ENCODE data around the gene S100A12.

DNA sequence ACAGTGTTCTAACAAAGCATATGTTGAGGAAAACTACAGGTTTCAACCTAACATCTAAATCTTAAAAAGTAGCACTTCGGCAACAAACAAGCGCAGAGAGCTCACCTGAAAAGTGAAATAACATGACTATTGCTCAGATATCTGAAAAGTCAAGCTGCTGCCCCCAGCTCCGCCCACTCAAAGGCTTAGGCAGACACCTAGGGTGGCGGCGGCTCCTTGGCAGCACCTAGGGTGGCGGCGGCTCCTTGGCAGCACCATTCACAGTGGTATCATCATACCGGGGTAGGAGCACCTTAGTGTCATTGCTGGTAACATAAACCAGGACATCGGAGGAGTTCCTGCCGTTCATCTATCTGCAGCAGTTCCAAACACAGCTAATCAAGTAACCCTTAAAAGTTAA, 4.2 kb upstream of the S100A12 start:
- TF ChIP-seq NRF1 (conservative IDR thresholded peaks at IDR 0.05 in 1 of 2, IDR thresholded peaks at IDR 0.05 in 1 of 2) (no peak), ZNF217 (CRISPR knock-in tag; IDR thresholded peaks at IDR 0.05) (no peak), TAF1 (IDR thresholded peaks at IDR 0.05; ENCODE audit: control insufficient read depth, extremely low read depth, insufficient read depth, low read length, severe bottlenecking) (no peak), RCOR1 (IDR thresholded peaks at IDR 0.05; ENCODE audit: borderline replicate concordance in 1 of 2, low read depth in 2 of 2, low read length in 2 of 2) (no peak), LCOR (CRISPR knock-in tag; IDR thresholded peaks at IDR 0.05) (no peak), ZBTB33 (CRISPR knock-in tag; IDR thresholded peaks at IDR 0.05) (no peak), ZSCAN32 (CRISPR knock-in tag; IDR thresholded peaks at IDR 0.05) (no peak), RBM39 (optimal IDR thresholded peaks at IDR 0.05; ENCODE audit: low read depth, low read length) (no peak), PHF21A (IDR thresholded peaks at IDR 0.05; ENCODE audit: borderline replicate concordance, low read depth) (no peak), KLF16 (IDR thresholded peaks at IDR 0.05) (no peak), HINFP (tag; conservative IDR thresholded peaks at IDR 0.05; ENCODE audit: low read depth) (no peak), MTA3 (IDR thresholded peaks at IDR 0.05; ENCODE audit: borderline replicate concordance) (no peak)
- TF ChIP-seq, protein P1, sequence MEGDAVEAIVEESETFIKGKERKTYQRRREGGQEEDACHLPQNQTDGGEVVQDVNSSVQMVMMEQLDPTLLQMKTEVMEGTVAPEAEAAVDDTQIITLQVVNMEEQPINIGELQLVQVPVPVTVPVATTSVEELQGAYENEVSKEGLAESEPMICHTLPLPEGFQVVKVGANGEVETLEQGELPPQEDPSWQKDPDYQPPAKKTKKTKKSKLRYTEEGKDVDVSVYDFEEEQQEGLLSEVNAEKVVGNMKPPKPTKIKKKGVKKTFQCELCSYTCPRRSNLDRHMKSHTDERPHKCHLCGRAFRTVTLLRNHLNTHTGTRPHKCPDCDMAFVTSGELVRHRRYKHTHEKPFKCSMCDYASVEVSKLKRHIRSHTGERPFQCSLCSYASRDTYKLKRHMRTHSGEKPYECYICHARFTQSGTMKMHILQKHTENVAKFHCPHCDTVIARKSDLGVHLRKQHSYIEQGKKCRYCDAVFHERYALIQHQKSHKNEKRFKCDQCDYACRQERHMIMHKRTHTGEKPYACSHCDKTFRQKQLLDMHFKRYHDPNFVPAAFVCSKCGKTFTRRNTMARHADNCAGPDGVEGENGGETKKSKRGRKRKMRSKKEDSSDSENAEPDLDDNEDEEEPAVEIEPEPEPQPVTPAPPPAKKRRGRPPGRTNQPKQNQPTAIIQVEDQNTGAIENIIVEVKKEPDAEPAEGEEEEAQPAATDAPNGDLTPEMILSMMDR (IDR thresholded peaks at IDR 0.05 in 2 of 3, conservative IDR thresholded peaks at IDR 0.05 in 1 of 3; ENCODE audit: insufficient read depth in 2 of 3, low read depth in 1 of 3, low read length in 3 of 3) = no peak
